ENCODE measurements around the gene ZSWIM3.

Gene ZSWIM3

DNA sequence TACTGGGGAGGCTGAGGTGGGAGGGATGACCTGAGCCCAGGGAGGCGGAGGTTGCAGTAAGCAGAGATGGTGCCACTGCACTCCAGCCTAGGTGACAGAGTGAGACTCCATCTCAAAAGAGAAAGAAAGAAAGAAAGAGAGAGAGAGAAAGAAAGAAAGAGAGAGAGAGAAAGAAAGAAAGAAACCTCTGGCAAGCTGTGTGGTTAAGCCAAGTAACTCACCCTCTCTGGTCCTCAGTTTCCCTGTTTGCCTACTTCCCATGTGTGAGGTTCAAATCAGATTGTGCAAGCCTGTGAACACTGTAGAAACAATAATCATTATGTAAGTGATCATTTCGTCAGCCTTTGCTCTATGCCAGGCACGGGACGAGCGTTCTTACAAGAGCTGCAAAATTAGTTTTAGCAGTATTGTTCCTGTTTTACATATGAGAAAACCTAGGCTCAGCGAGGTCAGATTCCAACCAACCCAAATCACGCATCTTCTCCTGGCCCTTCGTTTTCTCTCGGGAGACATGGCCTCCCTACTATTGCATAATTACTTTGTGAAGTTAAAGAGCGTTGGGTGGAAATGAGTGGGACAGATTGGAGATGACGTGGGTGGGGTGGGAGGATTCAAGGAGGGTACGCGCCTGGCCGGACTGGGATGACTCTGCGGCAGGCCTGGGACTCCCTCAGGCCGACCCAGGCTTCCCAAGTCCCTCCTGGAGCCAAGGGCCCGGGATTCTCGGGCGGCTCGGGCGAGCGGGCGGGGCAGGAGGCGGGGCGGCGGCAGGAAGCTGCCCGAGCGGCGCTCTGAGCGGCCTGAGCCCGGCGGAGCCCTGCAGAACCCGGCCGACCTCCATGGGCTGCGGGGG, 24.2 kb upstream of the ZSWIM3 start, which contains the start of gene SNX21:
Gene SNX21 (plus strand): TSS at position 770 of the 853 bp plus-strand sequence. CDS start 121 bp downstream, outside the sequence.
- peak; percentile 21 for DNase-seq

DNA sequence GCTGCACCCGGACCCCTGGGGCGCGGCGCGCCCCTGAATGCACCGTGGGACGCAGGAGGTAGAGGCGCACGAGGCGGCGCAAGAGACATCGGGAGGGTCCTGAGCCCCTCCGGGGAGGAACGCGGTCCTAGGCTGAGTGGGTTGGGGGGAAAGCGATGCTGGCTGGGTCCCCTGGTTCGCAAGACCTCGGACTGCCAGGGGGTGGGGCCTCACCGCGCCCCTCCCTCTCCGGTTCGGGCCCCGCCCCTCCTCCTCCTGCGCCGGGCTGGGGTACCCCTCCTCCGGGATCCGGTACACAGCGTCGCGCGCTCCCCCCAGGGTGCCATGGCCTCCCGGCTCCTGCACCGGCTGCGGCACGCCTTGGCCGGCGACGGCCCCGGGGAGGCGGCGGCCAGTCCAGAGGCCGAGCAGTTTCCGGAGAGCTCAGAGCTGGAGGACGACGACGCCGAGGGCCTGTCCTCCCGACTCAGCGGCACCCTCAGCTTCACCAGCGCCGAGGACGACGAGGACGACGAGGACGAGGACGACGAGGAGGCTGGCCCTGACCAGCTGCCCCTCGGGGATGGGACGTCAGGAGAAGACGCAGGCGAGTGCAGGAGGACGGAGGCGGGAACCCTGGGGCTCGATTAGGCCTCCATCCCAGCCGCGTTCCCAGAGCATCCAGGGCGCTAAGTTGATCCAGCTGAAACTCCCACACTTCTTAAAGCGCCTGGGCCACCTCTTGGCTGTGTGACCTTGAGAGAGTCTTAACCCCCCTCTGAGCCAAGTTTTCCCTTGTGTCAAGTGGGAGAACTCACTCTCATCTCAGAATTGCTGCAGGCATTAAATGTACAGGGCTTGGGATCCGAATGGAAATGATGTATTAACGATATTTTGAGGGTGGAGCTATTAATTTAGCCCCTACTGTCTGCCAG, 23.3 kb upstream of the ZSWIM3 start:
- peak; percentile 39 for DNase-seq

DNA sequence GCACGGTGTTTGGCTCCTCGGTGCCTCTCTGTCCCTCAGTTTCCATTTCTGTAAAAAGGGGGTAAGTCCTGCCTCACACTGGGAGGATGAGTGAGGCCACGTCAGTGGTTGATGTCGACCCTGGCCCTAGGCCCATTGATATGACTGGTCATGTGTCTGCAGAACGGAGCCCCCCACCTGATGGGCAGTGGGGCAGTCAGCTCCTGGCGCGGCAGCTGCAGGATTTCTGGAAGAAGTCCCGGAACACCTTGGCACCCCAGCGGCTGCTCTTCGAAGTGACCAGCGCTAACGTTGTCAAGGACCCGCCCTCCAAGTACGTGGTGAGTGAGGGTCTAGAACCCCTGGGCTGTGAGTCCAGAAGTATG, 22.6 kb upstream of the ZSWIM3 start:
- DNase-seq = no peak

DNA sequence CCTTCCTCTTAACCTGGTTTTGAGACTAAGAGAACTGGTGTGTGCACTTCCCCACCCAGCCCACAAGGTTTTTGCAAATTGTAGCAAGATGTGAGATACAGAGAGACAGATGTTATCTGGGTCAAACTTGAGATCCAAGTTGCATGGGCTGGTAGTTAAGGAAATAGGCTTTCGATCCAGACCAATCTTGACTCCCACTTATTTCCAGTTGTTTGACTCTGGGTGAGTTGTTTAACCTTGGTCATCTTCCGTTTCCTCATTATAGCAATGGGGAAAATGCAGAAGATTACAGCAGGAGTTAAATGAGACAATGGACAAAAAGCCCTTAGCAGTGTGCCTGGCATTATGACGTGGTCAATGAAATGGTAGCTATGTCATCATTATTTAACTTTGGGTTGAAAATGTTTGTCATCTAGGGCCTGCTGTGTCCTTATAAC, 22.1 kb upstream of the ZSWIM3 start:
- no peak for DNase-seq

DNA sequence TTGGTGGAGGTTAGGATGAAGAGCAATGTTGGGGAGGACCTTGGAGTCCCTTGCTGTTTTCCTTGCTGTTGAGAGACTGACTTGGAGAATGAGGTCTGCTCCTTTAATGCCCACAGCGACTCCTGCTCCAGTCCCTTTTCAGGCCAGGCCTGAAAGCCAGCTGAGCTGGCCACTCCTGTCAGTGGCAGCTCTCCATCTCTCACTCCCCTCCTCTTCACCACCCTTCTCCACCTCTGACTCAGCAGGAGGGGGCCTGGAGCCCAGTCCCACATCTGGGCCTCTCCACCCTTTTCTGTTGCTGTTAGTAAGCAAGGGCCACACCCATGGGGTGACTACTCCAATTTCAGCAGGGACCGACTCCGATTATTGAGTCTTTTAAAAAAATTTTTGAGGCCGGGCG, 21.6 kb upstream of the ZSWIM3 start:
- DNase-seq = no peak

DNA sequence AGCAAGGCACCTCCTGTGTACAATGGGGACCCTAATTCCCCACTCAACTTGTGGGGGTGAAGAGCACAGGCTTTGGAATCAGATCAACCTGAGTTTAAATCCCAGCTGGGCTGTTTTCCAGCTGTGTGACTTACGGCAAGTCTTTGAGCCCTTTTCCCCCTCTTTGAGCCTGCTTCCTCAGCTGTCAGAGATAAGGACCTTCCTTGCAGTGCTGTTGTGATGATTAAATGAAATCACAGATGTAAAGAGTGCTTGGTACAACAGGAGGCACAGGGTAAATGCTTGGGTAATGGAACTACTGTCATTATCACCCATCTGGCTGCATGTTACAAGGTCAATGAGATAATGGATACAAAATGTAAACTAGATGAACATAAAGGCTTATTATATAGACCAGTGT, 20.6 kb upstream of the ZSWIM3 start:
- no peak for DNase-seq

DNA sequence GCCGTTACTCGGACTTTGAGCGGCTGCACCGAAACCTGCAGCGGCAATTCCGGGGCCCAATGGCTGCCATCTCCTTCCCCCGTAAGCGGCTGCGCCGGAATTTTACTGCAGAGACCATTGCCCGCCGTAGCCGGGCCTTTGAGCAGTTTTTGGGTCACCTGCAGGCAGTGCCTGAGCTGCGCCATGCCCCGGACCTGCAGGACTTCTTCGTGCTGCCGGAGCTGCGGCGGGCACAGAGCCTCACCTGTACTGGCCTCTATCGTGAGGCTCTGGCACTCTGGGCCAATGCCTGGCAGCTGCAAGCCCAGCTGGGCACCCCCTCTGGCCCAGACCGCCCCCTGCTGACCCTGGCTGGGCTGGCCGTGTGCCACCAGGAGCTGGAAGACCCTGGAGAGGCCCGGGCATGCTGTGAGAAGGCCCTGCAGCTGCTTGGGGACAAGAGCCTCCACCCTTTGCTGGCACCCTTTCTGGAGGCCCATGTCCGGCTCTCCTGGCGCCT, 16.7 kb upstream of the ZSWIM3 start:
- no peak for DNase-seq

DNA sequence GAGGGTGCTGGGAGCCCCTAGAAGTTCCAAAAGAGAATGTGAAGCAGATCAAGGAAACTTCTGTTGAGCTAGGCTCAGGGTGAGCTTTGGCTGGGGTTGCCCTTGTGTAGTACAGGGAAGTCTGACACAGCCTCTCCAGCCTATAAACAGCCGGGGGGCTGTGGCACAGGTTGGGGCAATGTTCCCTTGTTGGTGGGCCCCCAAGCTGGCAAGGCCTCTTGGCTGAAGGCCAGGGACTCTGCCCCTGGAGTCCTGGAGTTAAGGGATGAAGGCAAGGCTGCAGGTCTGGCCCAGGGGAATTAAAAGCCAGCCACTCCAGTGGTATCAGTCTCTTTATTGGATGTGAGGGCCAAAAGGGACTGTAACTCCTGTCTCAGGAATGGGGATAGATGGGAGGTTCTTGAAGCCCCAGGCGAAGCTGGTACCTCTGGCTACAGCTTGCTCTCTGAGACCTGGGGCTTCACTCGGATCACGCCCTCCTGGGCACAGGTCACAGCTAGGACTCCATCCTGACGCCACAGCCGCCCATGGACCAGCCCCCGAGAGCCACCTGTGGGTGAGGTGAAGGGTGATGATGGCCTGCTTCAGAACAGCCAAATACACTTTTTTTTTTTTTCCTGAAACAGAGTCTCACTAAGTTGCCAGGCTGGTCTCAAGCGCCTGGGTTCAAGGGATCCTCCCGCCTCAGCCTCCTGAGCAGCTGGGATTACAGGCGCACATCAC, 15.8 kb upstream of the ZSWIM3 start:
- DNase-seq = no peak

DNA sequence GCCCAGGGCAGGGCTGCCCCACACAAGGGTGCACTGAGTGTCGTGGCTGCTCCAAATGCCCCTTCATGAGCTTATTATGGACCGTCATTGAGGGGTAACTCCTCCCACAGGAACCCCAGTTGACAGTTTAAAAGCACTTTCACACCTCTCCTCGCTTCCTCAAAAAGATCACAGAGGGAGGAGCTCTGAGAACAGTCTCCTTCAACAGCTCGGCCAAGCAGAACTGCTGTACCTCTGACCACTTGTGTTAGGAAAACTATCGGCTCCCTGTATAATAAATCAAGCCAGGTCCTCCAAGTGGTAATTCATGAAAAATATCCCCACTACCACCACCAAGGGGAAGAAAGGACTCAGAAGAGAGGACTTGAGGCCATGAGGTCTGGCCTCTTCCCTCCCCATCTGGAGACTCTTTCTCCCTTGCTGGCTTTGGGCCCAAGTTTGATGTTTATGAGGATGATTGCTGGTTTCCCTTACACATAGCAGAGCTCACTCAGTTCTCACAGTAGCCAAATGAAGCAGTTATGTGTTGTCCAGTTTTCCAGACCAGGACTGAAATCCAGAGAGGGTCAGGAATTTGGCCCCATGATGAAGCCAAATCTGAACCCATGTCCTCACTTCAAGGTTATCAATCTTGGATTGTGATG, 15.1 kb upstream of the ZSWIM3 start:
- no peak for DNase-seq

DNA sequence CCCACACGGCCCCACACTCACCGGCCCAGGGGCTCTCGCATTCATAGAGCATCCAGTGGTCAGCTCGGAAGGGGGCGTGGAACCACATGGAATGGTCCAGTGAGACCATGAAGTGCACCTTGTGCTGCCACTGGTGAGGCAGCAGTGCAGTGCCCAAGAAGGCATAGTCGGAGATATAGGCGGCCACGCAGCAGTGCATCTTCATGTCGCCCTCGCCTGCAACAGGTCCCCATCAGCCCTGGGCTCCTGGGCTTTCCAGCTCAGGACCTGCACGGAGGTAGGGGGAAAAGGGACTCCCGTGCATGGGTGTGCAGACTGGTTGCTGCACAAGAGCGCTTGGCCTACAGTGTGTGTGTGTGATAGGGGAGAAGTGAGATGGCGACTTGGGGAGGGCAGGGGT, 13.9 kb upstream of the ZSWIM3 start:
- DNase-seq = no peak

DNA sequence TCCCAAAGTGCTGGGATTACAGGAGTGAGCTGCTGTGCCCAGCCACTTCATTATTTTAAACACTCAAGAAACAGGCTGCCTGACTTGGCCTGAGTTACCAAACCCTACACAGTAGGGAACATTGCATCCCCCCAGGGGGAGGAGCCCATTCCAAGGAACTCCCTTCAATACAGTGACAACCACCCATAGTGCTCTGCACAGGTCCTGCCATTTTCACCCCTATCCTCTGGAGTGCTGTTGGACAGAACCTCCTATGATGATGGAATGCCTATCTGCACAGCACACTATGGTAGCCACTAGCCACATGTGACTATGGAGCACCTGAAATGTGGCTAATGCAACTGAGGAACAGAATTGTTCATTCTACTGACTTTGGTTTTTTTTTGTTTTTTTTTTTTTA, 12.0 kb upstream of the ZSWIM3 start:
- DNase-seq = no peak

DNA sequence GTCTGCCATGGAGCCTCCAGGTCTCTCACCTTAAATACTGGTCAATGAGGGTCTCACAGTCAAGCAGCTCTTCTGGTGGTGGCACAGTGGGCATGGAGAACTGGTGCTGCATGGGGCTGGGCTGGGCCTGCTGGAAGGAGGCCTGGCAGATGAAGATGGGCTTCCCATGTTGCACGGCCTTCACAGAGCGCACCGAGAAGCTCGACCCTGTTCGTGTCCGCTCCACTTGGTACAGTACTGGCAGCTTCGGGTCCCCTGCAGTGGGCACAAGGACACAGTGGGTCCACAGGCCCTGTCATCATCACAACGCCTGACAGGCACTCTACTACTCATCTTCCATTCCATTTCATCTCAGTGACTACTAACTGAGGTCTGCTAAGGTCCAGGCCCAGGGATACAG, 9.0 kb upstream of the ZSWIM3 start:
- DNase-seq = no peak

DNA sequence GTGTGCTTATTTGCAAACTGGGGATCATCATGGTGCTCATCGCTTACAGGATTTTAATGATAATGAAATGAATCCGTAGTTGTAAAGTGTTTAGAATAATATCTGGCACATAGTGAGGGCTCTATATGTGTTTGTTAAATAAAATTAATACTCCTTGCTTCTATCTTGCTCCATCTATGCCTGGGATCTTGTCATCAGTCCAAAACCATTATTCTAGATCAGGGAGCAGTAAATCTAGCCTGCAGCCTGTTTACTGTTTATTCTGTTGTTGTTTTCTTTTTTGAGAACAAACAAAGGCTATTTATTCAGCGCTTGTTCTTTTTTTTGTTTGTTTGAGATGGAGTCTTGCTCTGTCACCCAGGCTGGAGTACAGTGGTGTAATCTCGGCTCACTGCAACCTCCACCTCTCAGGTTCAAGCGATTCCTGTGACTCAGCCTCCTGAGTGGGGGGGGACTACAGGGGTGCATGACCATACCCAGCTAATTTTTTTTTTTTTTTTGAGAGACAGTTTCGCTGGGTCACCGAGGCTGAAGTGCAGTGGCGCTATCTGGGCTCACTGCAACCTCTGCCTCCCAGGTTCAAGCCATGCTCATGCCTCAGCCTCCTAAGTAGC, 8.3 kb upstream of the ZSWIM3 start:
- no peak for DNase-seq

DNA sequence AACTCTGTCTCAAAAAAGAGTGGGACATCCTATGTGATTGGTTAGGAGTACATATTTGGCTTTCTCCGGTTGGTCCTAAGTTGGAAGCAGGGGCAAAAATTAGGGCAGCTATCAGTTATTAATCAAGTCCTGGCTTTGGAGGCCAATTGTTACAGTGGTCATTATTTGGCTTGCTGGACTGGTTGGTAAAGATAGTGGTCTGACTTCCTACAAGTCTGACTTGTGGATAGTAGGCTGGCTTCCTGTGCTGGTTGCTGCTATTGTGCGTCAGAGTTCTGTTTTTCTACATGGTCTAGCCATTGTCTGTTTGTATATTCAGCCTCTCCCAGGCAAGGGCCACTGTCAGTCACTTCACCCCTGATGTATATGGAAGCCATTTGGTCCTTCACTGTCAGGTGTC, 7.2 kb upstream of the ZSWIM3 start:
- no peak for DNase-seq

DNA sequence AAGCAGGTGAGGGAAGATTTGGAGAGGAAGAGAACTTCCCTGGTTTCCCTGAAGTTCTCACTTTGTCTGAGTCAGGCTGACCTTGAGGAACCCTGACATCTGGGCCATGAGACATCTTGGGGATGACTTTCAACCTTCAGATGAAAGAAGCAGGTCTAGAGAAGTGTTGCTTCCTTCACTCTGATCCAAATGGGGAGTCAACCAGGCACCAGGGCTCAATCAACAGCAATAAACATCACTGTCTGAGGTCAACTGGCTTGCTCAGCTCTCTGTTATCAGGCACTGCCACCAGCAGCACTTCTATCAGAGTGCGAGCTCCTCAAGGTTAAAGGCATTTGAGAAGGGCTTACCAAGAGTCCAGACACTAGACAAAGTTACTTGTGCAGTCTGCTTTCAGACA, 6.5 kb upstream of the ZSWIM3 start:
- DNase-seq = no peak

DNA sequence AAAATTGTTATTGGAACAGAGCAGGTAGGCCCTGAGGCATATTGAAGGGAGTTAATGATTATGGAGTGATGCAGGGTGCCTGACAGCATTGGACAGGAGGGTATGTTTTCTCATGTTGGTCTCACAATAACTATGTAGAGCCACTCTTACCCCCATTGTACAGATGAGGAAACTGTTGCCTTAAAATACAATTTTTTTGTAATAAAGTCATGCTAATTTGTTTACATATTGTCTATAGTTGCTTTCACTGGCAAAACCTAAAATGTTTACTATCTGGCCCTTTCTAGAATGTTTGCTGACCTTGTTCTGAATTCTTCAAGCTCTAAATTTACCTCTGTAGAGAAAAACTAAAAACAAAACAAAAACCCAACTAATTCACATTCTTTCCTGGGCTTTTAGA, 5.9 kb upstream of the ZSWIM3 start:
- DNase-seq = no peak

DNA sequence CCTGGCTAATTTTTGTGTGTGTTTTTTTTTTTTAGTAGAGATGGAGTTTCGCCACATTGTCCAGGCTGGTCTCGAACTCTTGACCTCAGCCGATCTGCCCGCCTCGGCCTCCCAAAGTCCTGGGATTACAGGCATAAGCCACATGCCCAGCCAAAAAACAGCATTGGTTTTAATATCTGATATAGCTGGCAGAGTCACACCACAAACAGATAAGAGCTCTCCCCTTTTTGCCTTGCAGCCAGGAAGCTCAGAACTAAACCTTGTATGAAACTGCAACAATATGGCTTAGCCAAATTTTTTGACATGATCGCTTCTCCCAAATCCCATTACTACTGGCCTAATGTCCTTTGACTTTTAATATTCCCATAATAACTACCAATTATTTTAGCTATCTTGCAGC, 5.1 kb upstream of the ZSWIM3 start:
- no peak for DNase-seq

DNA sequence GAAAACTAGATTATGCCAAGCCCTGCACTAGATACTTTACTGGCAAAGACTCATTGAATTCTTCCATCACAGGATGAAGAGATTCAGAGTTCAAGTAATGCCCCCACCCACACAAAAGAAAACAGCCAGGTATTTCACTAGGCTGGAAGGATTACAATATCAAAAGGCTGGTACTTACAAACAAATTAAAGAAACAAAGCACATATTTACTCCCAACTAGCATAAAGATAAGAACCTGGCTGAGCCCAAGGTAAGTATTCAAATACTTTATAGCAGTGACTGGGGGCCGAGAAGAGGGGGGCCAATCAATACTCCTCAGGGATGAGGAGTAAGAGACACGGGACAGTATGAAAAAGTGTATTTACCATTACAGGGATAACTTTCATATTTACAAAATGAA, 3.9 kb upstream of the ZSWIM3 start:
- no peak for DNase-seq

DNA sequence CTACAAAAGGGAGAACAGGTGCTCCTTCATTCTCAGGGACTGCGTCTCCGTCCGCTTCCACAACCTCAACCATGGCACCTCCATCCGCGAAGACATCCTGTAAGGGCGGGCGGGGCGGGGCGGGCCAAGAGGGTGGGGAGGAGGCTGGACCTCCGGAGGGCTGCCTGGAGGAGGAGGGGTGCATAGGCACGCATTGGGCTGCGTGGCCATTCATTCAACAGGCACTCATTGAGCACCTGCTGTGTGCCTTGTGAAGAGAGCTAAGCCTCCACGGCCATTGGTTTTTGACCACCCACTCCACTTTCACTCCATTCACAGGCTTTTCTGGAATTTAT, 435 bp downstream of the ZSWIM3 start:
- peak; percentile 57 for DNase-seq

DNA sequence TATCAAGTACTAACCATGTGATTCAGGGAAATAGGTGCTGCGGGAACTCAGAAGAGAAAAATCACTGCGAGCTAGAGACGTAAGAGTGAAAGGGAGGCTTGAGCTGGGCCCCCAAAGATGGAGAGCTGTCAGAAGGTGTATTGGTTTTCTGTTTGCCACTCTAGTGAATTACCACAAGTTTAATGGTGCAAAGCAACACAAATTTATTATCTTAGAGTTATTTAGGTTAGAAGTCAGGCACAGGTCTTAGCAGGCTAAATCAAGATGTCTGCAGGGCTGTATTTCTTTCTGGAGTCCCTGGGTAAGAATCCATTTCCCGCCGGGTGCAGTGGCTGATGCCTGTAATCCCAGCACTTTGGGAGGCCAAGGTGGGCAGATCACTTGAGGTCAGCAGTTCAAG, 2.5 kb downstream of the ZSWIM3 start:
- DNase-seq = no peak

DNA sequence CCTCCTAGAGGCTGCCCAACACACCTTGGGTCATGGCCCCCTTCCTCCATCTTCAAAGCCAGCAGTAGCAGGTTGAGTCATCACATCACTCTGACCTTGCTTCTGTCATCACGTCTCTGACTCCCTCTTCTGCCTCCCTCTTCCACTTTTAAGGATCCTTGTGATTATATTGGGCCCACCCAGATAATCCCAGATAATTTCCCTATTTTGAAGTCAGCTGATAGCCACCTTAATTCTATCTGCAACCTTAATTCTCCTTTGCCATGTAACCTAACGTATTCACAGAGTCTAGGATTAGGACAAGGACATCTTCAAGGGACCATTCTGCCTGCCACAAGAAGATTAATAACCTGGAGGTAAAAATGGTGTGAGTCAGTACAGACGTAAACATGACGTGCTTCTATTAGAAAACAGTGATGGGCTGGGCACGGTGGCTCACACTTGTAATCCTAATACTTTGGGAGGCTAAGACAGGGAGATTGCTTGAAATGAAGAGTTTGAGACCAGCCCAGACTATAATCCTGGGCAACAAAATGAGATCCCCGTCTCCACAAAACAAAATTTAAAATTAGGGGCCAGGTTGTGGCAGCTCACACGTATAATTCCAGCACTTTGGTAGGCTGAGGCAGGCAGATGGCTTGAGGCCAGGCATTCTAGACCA, 3.3 kb downstream of the ZSWIM3 start:
- no peak for DNase-seq
